SH-SY5Y (cell line): ENCODE results near the gene XPOT.

Experiments used
- GATA2 ChIP-seq: IDR thresholded peaks from 2 replicates; pipeline ENCODE4 v1.6.1; 2011; ENCODE audit warnings: mild to moderate bottlenecking, low read depth, low read length
- GATA3 ChIP-seq: IDR thresholded peaks from 2 replicates; pipeline ENCODE4 v1.6.1; 2011; ENCODE audit warnings: low read depth, mild to moderate bottlenecking, low read length, moderate library complexity

XPOT gene

GRCh38 chr12:64469455-64470142, 65.4 kb downstream of the XPOT start:
- TF ChIP-seq GATA2 (no peak), GATA3 (no peak)

- no peak for TF ChIP-seq GATA2
- no peak for TF ChIP-seq GATA3
Observed at GRCh38 chr12:64470495-64470894, 66.3 kb downstream of the XPOT start.

GRCh38 chr12:64473176-64473575, 69.0 kb downstream of the XPOT start:
- TF ChIP-seq GATA3 (no peak), GATA2 (no peak)

- TF ChIP-seq GATA2, result no peak
- no peak for TF ChIP-seq GATA3
Observed at GRCh38 chr12:64475518-64475917, 71.3 kb downstream of the XPOT start.

- TF ChIP-seq GATA3 (no peak), GATA2 (no peak)
Observed at GRCh38 chr12:64476844-64477243, 72.7 kb downstream of the XPOT start.

GRCh38 chr12:64478661-64479060, 74.5 kb downstream of the XPOT start:
- TF ChIP-seq GATA3 (no peak), GATA2 (no peak)

GRCh38 chr12:64480148-64480547, 76.0 kb downstream of the XPOT start:
- no peak for TF ChIP-seq GATA3
- no peak for TF ChIP-seq GATA2

GRCh38 chr12:64486657-64487056, 82.5 kb downstream of the XPOT start:
- no peak for TF ChIP-seq GATA2
- no peak for TF ChIP-seq GATA3

GRCh38 chr12:64491718-64492117, 87.5 kb downstream of the XPOT start:
- TF ChIP-seq GATA2 (no peak), GATA3 (no peak)

GRCh38 chr12:64493513-64493912, 89.3 kb downstream of the XPOT start:
- TF ChIP-seq GATA2 (no peak), GATA3 (no peak)

- TF ChIP-seq GATA3, result peak; percentile 79
- TF ChIP-seq GATA2, result peak; percentile 91
Observed at GRCh38 chr12:64494998-64495729, 91.0 kb downstream of the XPOT start.

GRCh38 chr12:64496839-64497400, 92.7 kb downstream of the XPOT start:
- TF ChIP-seq GATA3, result no peak
- no peak for TF ChIP-seq GATA2

- no peak for TF ChIP-seq GATA2
- TF ChIP-seq GATA3, result no peak
Observed at GRCh38 chr12:64497484-64497883, 93.3 kb downstream of the XPOT start.

GRCh38 chr12:64497903-64498302, 93.7 kb downstream of the XPOT start:
- TF ChIP-seq GATA2 (no peak), GATA3 (no peak)

- TF ChIP-seq GATA3 (no peak), GATA2 (no peak)
Observed at GRCh38 chr12:64500394-64500793, 96.2 kb downstream of the XPOT start.
